NOMO-1 treated with DMSO at 0.1 percent for 48 hours (cell line): ENCODE measurements around the gene ZNF667.

Source experiments
- DNase-seq: peaks from one replicate; lab custom pipeline; 2025; ENCODE audit not compliant: unreplicated experiment; lab: John Stamatoyannopoulos, UW

Gene ZNF667

GRCh38 chr19:56476651-56477428 lies at the start of gene ZNF667:
TSS of gene ZNF667 (minus strand) at chr19:56477345. CDS start at chr19:56462370, 14,975 bp downstream.
- no peak for DNase-seq

DNA sequence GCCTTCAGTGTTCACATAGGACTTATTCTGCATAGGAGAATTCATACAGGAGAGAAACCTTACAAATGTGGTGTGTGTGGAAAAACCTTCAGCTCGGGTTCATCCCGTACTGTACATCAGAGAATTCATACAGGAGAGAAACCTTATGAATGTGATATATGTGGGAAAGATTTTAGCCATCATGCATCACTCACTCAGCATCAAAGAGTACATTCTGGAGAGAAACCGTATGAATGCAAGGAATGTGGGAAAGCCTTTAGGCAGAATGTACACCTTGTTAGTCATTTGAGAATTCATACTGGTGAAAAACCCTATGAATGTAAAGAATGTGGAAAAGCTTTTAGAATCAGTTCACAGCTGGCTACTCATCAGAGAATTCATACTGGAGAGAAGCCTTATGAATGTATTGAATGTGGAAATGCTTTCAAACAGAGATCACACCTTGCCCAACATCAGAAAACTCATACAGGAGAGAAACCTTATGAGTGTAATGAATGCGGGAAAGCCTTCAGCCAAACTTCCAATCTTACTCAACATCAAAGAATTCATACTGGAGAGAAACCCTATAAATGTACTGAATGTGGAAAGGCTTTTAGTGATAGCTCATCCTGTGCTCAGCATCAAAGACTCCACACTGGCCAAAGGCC lies 48.2 kb upstream of the ZNF667 start:
- DNase-seq, result no peak

DNA sequence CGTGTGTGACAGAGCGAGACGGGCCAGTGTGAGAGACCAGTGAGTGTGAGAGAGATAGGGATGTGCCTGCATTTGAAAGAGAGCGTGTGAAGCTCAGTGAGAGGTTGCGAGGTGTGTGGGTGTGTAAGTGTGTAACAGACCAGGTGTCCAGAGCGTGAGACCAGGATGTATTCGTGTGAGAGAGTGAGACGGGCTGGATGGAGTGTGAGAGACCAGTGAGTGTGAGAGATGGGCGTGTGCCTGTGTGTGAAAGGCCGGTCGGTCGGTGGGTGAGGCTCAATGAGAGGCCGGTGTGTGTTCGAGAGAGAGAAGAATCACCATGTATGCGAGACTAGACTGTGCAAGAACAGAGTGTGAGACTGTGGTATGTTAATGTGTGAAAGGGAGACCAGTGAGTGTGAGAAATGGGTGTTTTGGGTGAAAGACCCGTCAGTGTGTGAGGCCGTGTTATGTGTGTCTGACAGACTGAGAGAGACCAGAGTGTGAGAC lies 31.2 kb upstream of the ZNF667 start:
- no peak for DNase-seq

DNA sequence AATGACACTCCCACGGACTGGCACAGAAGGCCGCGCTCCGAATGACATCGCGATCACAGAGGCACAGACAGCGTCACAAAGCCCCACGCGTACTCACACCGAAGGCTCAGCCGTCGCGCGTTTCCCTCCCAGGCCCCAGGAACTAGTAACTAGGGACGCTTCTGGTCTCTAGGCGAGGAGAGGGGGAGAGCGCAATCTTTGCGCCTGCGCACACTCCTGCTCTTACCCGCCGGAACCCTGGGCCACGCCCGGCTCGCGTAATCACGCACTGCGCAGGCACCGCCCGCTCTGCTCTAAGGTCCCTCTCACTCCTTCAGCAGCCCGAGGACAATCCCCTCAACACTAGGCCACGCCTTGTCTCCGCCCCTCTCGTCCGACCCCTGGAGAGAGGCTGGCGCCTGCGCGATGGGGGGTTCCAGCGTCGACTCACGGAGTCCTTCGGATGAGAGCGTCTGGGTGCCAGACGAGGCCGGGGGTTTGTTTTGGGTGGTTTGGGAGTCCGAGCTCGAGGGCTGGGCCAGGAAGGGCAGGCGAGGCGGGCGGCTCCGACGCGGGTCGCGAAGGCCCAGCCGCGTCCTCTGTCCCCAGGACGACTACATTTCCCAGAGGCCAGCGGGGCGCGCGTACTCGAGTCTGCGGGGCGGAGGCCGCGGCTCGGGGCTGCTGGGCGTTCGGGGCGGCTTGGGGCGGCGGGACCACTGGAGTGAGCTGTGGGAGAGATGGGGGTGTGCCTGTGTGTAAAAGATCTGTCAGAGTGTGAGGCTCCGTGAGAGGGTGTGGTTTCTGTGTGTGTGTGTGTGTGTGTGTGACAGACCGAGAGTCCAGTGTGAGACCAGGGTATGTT lies 30.5 kb upstream of the ZNF667 start, which contains the start of gene ZNF471:
Gene ZNF471 (plus strand): TSS at position 410 of the 844 bp plus-strand sequence. CDS start 3,717 bp downstream, outside the sequence.
- DNase-seq, result no peak

- DNase-seq, result no peak
Observed at GRCh38 chr19:56504581-56504980, 27.4 kb upstream of the ZNF667 start.

GRCh38 chr19:56491399-56491798 lies 14.3 kb upstream of the ZNF667 start:
- no peak for DNase-seq

DNA sequence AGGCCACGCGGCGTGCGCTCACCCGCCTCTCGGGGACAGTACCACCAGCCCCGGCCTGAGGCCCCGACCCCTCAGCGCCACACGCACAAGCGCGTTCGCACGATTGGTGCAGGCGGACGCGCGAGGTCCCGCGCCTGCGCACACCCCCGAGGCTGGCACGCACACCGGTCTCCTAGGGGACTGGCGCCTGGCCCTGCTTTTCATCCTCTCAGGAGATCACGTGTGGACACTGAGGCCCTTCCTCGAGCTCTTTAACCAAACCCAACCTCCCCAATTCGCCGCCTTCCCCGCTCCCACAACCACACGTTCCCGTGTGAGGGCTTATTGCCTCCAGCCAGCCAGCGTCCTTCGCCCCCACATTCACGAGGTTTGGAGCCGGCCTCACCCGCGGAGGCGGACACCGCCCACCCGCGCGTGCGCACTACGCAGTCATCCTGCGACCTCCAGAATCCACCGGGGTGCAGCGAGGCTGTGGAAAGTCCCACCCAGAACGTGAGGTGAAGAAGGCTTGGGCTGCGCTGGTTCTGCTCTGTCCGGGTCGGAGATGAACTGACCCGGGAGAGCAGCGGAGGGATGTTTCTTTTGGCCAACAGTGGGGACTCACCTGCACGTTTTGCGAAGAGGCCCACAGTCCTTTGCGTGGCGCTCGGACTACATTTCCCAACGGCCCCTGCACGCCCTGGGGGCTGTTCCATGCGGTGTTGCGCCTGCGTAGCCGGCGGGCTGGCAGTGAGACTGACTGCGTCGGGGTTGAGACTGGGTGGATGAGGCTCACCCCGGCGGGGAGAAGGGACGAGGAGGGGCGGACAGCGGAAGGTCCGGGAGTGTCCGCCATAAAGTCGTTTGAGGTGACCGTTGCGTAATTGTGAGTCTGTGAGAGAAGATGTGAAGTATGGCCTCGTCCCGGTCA lies 539 bp upstream of the ZNF667 start:
- DNase-seq, result no peak

- DNase-seq, result no peak
Observed at GRCh38 chr19:56476093-56476492, 1.1 kb downstream of the ZNF667 start.

GRCh38 chr19:56474308-56474707 lies 2.8 kb downstream of the ZNF667 start:
- no peak for DNase-seq

GRCh38 chr19:56441206-56441792 lies 35.8 kb downstream of the ZNF667 start:
- no peak for DNase-seq

DNA sequence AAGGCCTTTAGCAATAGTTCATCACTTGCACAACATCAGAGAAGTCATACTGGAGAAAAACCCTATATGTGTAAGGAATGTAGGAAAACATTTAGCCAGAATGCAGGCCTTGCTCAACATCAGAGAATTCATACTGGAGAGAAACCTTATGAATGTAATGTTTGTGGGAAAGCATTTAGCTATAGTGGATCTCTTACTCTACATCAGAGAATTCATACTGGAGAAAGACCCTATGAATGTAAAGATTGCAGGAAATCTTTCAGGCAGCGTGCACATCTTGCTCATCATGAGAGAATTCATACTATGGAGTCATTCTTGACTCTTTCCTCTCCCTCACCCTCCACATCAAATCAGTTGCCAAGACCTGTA lies 53.2 kb downstream of the ZNF667 start:
- no peak for DNase-seq

DNA sequence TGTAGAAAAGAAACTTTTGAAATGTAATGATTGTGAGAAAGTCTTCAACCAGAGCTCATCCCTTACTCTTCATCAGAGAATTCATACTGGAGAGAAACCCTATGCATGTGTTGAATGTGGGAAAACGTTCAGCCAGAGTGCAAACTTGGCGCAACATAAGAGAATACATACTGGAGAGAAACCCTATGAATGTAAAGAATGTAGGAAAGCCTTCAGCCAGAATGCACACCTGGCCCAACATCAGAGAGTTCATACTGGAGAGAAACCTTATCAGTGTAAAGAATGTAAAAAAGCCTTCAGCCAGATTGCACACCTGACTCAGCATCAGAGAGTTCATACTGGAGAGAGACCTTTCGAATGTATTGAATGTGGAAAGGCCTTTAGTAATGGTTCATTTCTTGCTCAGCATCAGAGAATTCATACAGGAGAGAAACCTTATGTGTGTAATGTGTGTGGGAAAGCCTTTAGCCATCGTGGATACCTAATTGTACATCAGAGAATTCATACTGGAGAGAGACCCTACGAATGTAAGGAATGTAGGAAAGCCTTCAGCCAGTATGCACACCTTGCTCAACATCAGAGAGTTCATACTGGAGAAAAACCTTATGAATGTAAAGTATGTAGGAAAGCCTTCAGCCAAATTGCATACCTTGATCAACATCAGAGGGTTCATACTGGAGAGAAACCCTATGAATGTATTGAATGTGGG lies 53.7 kb downstream of the ZNF667 start:
- no peak for DNase-seq

GRCh38 chr19:56405062-56405461 lies 72.1 kb downstream of the ZNF667 start:
- no peak for DNase-seq

GRCh38 chr19:56404705-56405056 lies 72.5 kb downstream of the ZNF667 start:
- no peak for DNase-seq

DNA sequence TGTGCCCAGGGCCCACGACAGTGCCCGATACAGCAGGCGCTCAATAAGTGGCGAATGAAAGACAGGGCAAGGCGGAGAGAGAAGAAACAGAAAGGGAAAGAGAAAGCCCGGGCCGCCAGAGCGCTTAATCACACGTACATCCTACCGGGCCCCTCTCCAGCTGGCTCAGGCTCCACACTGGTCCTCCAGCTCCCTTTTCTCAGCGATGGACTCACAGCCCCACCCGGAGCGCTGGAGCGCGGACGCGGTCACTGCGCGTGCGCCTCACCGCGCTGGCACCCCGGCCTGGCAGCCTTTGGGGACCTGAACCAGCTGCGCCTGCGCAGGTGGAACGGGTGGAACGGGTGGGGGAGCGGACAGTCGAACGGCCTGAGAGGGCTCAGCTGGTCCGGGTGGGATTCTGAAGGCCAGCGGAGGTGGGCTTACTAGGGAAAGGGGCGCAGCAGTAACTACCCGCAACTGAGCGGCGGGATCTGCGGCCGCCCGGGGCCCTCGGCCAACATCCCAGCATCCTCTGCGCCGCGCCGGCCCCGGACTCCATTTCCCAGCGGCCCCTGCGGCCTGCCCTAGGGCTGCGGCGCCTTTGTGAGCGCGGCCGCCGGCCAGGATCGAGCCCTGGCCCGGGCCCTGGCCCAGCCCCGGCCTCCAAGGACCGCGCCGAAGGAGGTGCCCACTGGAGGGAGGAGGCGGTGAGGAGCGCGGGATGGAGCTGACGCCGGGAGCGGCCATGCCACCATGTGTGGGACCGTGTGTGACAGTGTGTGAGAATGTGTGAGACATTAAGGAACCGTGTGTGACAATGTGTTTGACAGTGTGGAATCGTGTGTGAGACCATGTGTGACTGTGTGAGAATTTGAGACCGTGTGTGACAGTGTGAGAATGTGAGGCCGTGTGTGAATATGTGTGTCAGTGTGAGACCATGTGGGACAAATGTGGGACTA lies 73.1 kb downstream of the ZNF667 start, which contains the start of gene ZNF583:
Gene ZNF583 (plus strand): TSS at position 569 of the 941 bp plus-strand sequence. CDS start 2,783 bp downstream, outside the sequence.
- DNase-seq, result peak; percentile 80

GRCh38 chr19:56403261-56403660 lies 73.9 kb downstream of the ZNF667 start:
- no peak for DNase-seq

- no peak for DNase-seq
Observed at GRCh38 chr19:56400485-56400884, 76.7 kb downstream of the ZNF667 start.

DNA sequence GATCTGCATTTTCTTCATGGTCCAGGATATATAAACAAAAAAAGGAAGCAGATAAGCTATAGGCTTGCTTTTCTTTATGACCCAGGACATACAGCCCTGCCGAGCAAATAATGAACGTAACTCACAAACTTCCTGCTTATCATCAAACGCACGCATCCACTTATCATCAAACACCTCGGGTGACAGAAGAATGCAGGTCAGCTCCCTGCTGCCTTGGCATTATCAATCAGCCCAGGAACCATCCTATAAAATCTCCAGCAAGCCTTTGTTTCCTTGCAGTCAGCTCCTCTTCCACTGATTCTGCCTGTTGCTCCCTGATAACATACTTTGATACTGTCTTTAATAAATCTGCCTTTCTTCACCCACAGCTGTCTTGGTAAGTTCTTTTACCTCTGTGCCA lies 78.3 kb downstream of the ZNF667 start:
- no peak for DNase-seq
